H1 (cell line): ENCODE results near the gene CD300LG. TPM values are rescaled to one million over a fixed set of nuclear protein-coding genes. Genes with fewer than 3 reads are reported as not detected.

Experiments
- E2F6 ChIP-seq: IDR thresholded peaks from 2 replicates; pipeline ENCODE4 v1.6.1; 2012; ENCODE audit warnings: inconsistent platforms
- JUN ChIP-seq: IDR thresholded peaks from 2 replicates; pipeline ENCODE4 v1.6.1; 2011; ENCODE audit warnings: low read depth, mild to moderate bottlenecking, improper control_type of control experiment, low read length
- RBBP5 ChIP-seq: IDR thresholded peaks from 2 replicates; pipeline ENCODE4 v1.7.1; 2012; ENCODE audit warnings: low read depth, mild to moderate bottlenecking, inconsistent platforms, low read length, moderate library complexity, borderline replicate concordance
- SP2 ChIP-seq: IDR thresholded peaks from 2 replicates; pipeline ENCODE4 v1.6.1; 2012; ENCODE audit warnings: mild to moderate bottlenecking, low read length, inconsistent platforms
- polyA plus RNA-seq, 7 experiments: library from polyadenylated mRNA; depleted of rRNA in 3 of 7; stranded (reverse) in 5 of 7; unstranded in 2 of 7; fragments of >200 nt in 5 of 7; fragments of 200-250 nt in 2 of 7; gene quantifications; 1 replicate in 5 of 7; 2 replicates in 1 of 7; 4 replicates in 1 of 7; pipeline versions ENCODE4 v1.2.1 to v1.2.3, GENCODE V29; 2011 to 2013; ENCODE audit warnings: missing spikeins in 2 of 7, mixed read lengths in 2 of 7
- total RNA-seq: library from RNA; stranded (reverse); fragmentation: NEBNext Ultra II Directional; extraction: Animal tissue kit (Norgen Biotek cat#: 25700); gene quantifications from 2 replicates; pipeline ENCODE4 v1.2.1, GENCODE V29; 2021
- TF ChIP-seq, protein P1 (sequence below): IDR thresholded peaks from 2 replicates; pipeline ENCODE4 v1.6.1; 2011; ENCODE audit warnings: low read length, improper control_type of control experiment

CD300LG gene
- total and polyA plus RNA-seq, 2 of the 8 experiments (the other 6 are each of a cell fraction or from before 2014, with no cell fraction given) = 0.06 TPM; not detected in 1

- TF ChIP-seq, protein P1, sequence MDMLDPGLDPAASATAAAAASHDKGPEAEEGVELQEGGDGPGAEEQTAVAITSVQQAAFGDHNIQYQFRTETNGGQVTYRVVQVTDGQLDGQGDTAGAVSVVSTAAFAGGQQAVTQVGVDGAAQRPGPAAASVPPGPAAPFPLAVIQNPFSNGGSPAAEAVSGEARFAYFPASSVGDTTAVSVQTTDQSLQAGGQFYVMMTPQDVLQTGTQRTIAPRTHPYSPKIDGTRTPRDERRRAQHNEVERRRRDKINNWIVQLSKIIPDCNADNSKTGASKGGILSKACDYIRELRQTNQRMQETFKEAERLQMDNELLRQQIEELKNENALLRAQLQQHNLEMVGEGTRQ = no peak
- no peak for TF ChIP-seq RBBP5
- TF ChIP-seq SP2 = no peak
- no peak for TF ChIP-seq E2F6
- TF ChIP-seq JUN = no peak
Measured at GRCh38 chr17:43849116-43849515, 2.1 kb downstream of the CD300LG start (continued).
